Hematopoietic multipotent progenitor cell treated with erythropoietin and hydrocortisone succinate and interleukin-3 and kit ligand, for 8 days (in vitro differentiated cells): Measurements from ENCODE around the gene OPTC.
A peak's percentile ranks its signal among the peaks of the same experiment; 100 is the strongest.
"Not testable (repeated sequence)": the region's sequence is repeated elsewhere in the genome, so short reads cannot be mapped to it uniquely, and the experiment has no call there.

Experiments used
- DNase-seq: peaks from one replicate; pipeline ENCODE4 v3.0.0-alpha.2; 2015

Gene OPTC

DNA sequence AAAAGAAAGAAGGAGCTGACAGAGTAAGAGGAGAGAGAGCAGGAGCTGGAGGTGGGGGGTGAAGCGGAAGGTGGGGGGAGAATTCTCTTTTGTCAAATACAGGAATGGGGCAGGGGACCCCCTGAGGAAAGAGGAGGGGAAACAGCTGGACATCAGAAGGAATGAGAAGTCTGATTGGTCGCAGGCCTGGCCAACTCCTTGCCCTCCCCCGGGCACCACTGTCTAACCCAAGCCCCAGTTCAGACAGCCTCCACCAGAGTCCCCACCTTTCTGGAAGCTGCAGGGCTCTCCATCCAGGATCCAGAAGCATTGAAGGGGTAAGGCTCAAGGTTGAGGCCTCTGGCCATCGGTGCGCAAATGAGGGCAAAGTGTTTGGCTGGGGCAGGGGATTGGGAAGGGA is at the start of gene OPTC:
OPTC (plus strand) TSS at position 253 of the 400 bp plus-strand sequence. CDS start 1,853 bp downstream, outside the sequence.
- no peak for DNase-seq

GRCh38 chr1:203444171-203444576 is 49.8 kb upstream of the OPTC start:
- DNase-seq, result no peak

- DNase-seq, result no peak
Observed at GRCh38 chr1:203447151-203447550, 46.8 kb upstream of the OPTC start.

DNA sequence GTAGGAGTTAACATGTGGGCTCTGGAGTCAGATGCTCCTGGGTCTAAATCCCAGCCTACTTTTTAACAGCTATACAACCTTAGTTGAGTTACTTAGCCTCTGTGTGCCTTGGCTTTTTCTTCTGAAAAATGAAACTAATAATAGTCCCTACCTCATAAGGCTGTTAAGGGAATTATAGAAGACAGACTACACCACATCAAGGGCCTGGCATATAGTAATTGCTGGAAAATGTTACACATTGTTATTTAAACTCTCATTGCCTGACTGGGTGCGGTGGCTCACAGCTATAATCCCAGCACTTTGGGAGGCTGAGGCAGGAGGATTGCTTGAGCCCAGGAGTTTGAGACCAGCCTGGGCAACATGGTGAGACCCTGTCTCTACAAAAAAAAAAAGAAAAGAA is 46.4 kb upstream of the OPTC start:
- not testable (repeated sequence) for DNase-seq

DNA sequence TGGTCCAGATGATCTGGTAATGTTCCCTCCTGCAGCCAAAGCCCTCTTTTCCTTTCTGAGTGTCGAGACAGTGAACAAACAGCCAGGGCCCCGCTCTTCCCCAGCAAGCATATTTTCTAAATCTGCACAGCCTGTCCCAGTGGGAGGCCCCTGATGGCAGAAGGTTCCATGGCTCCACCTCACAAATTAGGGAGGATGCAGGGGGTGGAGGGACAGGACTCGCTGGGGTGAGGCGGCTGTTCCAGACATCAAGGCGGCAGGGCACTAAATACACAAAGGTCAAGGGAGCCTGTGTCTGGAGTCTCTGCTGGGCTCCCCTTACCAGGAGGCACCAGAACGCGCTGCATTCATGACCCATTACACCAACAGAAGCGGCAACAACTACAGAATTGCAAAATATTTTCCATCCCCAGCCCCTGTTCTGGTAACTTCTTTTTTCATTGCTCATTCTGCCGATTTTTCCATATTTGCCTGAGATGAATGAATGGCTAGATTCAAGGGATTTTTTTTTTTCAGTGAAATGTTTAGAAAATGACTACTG is 45.4 kb upstream of the OPTC start:
- DNase-seq, result no peak

DNA sequence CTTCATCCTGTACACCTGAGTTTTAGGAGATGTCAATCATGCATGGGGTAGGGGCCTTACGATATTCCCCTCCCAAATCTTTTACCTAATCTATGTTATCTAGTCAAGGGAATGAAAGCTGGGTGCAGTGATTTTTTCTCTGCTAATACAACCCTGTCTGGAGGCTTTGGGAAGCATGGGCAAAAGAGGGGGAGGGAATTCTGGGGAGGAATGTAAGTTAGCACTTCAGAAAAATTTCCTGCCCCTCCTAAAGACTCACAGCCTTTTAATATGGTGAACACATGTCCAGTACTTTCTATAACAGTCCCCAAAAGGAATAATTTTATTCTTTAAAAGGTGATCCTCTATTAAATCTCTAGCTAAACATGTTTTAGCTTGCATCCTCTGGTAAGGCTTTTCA is 44.0 kb upstream of the OPTC start:
- no peak for DNase-seq

- no peak for DNase-seq
Observed at GRCh38 chr1:203450479-203451149, 43.3 kb upstream of the OPTC start.

- DNase-seq, result no peak
Observed at GRCh38 chr1:203451836-203452784, 41.8 kb upstream of the OPTC start.

GRCh38 chr1:203453016-203453415 is 40.9 kb upstream of the OPTC start:
- DNase-seq, result no peak

DNA sequence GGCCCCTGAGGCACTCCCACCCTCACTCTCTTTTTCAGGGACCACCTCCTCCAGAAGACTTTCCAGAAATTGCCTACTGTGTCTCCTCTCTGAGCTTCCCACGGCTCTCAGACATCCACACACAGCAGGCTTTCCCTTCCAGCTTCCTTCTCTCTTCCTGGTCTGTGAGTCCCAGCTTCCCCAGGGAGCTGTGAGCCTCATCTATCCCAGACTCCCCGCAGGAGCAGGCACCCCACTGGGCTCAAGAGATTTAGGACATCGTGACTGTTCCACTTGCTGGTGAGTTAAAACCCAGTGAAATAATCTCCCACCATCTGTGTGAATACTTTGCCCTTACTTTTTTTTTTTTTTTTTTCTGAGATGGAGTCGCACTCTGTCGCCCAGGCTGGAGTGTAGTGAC is 40.3 kb upstream of the OPTC start:
- no peak for DNase-seq

DNA sequence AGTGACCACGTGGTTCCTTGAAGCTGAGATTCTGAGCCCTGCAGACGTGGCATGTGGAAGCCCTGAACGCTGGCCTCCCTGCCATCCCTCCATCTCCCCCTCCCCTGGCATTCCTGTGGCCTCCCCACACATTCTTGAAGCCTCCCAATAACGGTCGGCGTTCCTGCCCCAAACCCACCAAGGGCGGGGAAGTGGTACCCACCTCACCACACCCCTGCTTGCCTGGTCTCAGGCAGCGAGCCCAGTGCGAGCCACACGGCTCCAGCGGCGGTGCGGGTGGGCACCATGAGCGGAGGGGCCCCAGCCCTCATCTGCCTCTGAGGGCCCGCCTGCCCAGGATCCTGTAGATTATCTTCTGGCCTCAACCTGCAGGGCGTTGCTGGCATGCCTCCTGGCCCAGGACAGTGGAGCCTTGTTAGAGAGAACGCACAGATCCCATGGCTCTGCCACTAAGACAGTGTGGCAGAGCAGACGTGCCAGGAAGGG is 38.9 kb upstream of the OPTC start:
- no peak for DNase-seq

DNA sequence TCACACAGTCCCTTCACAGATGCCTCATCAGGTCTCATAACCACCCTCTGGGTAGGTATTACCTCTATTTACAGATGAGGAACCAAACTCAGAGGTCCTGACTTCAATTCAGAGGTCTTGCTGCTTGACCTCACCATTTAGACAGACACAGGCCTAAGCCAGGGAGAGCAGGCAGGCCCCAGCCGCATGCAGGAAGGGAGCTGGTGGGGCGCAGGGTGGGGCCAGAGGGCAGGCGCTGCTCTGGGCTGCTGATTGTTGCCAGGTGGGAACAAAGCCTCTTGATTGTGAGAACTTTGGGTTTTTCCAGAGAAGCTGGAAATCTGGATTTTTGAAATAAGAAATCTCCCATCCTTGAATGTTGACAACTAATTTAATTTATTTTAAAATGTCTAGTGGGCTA is 38.2 kb upstream of the OPTC start:
- no peak for DNase-seq

DNA sequence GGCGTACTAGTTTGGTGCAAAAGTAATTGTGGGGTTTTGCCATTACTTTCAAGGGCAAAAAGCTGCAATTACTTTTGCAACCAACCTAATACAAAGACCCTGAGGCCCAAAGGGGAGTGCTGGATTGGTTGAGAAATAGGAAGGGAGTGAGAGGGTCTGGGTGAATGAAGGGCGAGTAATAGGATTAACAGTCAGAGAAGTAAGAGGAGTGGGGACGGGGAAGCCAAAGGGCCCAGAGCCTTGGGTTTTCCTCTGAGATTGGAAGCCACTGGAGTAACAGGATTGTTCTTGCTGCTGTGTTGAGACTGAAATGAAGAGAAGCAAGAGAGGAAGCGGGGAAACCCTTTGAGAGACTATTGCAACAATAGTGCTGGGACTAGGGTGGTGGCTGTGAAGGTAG is 37.4 kb upstream of the OPTC start:
- no peak for DNase-seq

- no peak for DNase-seq
Observed at GRCh38 chr1:203458078-203458477, 35.9 kb upstream of the OPTC start.

DNA sequence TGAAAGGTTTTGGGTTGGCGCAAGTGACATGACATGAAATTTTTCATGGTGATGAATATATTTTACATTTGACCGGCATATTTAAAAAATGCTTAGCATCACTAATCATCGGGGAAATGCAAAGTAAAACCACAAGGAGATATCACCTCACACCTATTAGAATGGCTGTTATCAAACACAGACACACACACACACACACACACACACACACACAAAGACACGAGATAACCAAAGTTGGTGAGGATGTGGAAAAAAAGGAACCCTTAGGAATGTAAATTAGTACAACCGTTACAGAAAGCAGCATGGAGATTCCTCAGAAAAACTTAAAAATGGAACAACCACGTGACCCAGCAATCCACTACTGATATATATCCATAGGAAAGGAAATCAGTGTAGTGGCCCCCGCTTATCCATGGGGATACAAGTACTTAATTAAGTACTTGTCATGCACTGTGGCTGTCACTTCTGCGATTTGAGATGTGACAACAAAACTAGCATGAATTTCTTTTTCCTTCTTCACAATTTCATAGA is 34.2 kb upstream of the OPTC start:
- peak; percentile 23 for DNase-seq

DNA sequence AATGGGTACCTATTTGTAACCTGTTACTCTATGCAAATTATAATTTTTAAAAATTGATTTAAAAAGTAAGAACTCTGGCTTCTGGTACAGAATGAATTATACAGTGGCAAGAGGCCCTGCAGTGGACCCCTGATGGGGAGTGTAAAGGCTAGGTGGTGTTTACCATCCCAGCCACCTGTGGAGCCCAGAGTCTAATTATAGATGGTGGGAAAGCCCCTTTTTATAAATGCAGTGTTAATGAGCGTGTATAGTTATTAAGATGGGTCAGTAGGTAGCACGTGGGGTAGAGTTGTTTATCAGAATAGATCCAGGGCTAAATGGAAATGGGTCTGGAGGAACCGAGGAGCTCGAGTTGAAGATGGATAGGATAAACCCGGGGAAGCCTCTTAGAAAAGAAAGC is 32.2 kb upstream of the OPTC start:
- no peak for DNase-seq

DNA sequence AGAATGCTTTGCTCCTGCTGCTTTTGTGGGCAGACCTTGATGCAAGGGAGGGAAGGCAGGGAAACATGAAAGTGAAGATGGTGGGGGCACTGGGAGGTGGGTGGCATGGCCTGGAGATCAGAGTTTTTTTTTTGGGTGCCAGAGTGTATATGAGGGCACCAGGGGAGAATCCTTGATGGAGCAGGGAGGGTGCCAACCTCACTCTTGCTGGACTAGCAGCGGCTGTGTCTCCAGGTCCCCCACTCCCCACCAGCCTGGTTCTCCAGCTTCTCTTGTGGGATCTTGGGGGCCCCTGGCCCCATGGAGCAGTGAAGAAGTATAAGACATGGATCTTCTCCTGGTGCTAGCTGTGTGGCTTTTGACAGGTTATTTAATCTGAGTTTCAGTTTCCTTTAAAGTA is 31.8 kb upstream of the OPTC start:
- DNase-seq, result no peak

DNA sequence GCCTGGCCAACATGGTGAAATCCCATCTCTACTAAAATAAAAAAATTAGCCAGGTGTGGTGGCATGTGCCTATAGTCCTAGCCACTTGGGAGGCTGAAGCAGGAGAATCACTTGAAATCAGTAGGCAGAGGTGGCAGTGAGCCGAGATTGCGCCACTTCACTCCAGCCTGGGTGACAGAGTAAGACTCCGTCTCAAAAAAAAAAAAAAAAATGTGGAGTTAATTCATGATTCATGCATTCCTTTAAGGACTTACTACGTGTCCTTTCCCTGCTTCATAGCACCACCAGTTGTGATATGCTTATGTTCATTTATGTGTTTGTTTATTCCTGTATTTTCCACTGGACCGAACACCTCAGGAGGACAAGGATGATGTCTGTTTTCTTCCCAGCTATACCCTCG is 31.1 kb upstream of the OPTC start:
- no peak for DNase-seq

DNA sequence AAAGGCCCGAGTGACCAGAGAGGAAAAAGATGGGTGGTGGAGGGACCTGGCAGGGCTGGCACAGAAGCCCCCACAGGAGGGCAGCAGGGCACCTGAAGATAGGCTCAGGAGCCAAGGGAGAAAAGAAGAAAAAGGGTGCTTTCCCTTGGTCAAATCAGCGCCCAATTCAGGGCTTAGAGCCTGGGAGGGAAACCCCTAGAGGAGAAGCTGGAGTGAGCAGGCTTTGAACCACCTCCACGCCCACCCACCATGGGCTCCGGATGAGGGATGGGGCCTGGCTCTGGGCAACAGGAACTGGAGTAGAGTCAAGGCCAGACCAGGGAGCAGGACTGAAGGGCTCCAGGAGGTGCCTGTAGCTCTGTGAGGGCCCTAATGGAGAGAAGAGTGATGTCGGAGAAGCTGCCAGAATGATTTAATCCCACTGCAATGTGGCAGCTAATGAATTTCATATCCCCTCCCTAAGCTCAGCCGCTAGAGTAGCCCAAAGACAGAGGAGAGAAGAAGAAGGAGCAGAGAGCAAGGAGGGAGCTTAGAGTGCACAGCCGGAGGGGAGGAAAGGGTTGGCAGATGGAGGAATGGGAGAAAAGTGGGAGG is 30.4 kb upstream of the OPTC start:
- DNase-seq, result no peak

DNA sequence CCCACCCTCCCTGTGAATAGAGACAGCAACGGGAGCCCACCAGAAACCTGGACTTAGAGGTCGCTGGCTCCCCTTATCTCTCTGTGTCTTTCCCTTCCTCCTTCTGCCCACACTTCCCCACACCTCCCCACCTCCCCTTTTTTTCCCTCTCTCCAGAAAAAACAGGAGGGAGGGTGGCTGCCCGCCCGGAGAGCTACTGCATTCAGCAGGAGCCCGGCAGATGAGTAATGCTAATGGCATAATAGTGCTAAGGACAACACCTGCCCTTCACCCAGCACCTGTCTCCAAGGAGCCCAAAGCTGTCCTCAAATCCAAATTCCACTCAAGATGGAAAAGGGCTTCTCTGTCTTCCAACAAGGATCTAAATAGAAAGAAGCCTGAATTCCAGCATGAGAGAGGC is 29.7 kb upstream of the OPTC start:
- DNase-seq, result no peak

- no peak for DNase-seq
Observed at GRCh38 chr1:203464743-203465142, 29.2 kb upstream of the OPTC start.

- DNase-seq, result no peak
Observed at GRCh38 chr1:203465146-203465798, 28.7 kb upstream of the OPTC start.

DNA sequence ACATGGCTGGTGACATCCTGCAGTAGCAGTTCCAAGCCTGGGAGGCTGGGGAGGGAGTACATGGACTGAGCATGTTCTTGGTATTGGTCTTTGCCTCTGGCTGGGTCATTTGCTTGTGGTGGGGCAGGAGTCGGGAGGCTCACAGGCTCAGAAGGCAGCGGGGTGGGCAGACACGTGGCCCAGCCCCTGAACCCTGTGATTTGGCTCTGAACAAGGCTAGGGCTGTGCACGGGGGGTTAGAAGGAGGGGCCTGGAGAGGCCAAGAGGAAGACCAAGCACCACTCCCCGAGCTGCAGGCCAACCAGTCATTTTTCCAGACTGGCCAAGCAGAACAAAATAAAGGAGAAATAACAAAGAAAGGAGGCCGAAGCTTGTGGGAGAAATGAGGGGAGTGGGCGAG is 28.0 kb upstream of the OPTC start:
- no peak for DNase-seq
